NCI-H187 (cell line): Measurements from ENCODE around the gene LRP6.
A peak's percentile ranks its signal among the peaks of the same experiment; 100 is the strongest.
"Not testable (repeated sequence)": the region's sequence is repeated elsewhere in the genome, so short reads cannot be mapped to it uniquely, and the experiment has no call there.

Experiments used
- DNase-seq, 2 experiments: peaks; one replicate each; lab custom pipeline; 2025; lab: John Stamatoyannopoulos, UW

The LRP6 gene

DNA sequence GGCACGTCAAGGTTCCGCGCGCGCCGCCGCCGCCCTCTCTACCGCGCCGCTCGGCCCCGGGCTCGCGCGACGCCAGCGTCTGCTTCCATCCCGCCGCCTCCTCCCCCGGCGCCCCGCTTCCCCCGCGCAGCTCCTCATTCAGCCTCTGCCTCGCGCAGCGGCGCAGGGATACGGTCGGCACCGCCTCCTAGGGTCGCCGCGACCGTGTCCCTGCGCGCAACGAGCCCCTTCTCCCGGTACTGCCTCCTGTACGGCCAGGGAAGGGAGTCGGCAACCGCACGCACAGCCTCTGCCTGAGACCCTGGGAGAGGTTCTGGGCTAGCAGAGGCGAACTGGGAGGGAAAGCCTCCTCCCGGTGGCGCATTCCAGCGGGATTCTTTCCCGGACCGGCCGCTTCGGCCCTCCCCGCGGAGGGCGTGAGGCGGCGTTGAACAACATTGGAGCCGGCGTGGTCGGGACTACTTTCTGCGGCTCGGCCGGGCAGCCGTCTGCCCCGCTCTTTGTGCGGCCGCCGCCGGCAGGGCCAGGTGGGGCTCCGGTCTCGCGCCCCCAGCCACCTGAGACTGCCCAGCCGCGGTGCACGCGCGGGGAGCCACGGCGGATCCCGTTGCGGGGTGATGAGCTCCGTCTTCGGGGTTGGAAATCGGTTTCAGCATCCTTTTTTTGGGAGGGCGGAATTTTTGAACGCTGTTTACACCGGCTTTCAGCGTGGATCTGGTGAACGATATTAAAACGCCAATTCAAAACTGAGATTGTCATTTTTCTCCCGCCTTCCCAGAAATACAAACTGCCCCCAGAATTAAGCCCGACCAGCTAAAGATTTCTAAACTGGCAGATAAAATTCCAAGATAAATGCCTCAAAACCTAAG lies at the start of gene LRP6:
TSS of gene LRP6 (minus strand) at position 172 of the 869 bp plus-strand sequence. CDS start 309 bp downstream, outside the sequence.
- peak; percentile 89 to 98 for DNase-seq

GRCh38 chr12:12315838-12316237 lies 49.0 kb upstream of the LRP6 start:
- no peak for DNase-seq

DNA sequence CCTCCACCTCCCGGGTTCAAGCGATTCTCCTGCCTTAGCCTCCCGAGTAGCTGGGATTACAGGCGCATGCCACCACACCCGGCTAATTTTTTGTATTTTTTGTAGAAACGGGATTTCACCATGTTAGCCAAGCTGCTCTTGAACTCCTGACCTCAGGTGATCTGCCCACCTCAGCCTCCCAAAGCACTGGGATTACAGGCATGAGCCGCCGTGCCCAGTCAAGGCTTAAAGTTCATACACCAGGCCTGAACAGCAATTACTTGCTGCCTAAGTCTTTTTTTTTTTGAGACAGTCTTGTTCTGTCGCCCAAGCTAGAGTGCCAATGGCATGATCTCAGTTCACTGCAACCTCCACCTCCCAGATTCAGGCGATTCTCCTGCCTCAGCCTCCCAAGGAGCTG lies 43.9 kb upstream of the LRP6 start:
- DNase-seq = not testable (repeated sequence)

- DNase-seq = no peak
These were observed 38.9 kb upstream of the LRP6 start for GRCh38 chr12:12305568-12306300.

- DNase-seq = no peak
These were observed 36.1 kb upstream of the LRP6 start for GRCh38 chr12:12302976-12303375.

- no peak for DNase-seq
These were observed 34.3 kb upstream of the LRP6 start for GRCh38 chr12:12301122-12301521.

- DNase-seq = no peak
These were observed 30.5 kb upstream of the LRP6 start for GRCh38 chr12:12297201-12297830.

DNA sequence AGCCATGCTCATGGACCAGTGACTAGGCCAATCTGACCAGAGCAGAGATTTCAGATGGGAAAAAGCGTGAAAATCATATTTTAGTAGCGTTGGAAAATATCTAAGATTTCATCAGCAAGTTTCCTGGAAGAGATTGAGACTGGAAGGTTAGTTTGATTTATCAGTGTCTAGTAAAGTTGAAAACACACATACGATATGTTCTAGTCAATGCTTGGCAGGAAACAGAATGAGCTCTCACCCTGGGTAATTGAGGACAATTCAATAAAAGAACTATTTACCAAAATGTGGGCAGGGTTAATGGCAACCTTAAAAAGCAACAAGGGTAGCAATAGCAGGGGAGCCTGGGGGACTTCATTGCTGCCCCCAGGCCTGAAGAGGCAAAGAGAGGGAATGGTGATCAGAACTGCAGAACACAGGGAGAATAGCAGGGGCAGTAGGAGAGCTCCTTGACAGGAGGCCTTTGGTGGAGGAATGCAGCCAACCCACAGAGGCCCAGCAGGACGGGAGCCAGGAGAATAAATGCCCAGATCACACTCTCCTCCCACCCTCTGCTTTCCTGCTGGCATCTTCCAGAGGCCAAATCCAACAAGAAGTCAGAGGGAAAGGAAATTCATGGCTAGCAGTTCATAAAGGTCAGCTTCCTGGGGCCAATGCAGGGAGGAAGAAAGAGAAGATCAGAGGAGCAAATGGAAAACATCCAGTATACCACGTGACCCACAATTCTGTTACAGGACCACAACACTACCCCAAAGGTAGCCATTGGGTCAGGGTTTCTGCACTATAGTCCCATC lies 27.6 kb upstream of the LRP6 start:
- no peak for DNase-seq

- DNase-seq = no peak
These were observed 23.4 kb upstream of the LRP6 start for GRCh38 chr12:12290206-12290605.

- DNase-seq = no peak
These were observed 19.6 kb upstream of the LRP6 start for GRCh38 chr12:12286441-12286840.

- no peak for DNase-seq
These were observed 16.0 kb upstream of the LRP6 start for GRCh38 chr12:12282761-12283425.

DNA sequence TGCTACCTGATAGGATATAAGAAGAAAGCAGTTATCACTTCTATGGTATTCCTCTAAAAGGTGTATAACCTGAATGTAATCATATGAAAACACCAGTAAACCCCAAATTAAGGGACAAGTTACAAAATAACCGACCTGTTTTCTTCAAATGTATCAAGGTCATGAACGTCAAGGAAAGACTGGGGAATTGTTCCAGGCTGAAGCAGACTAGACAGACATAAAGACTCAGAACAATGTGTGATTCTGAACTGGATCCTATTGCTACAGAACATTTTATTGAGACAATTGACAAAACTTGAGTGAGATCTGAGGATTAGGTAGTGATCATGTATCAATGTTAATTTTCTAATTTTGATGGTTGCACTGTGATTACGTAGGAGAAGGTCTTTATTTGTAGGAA lies 15.4 kb upstream of the LRP6 start:
- no peak for DNase-seq

DNA sequence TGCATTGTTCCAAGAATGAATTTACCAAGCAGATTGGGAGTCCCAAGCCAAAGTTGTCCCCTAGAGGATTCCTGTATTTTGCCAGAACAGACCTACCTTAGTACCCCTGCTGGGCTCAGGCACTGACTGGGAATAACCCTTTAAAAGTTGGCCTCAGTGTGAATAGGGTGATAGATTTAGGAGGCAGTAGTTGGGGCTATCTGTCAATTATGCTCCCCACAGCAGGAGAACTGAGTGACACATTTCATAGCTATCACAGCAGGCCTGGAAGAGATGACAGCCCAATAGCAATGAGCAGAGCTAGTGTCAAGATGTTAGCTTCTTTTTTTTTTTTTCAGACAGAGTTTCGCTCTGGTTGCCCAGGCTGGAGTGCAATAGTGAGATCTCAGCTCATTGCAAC lies 14.3 kb upstream of the LRP6 start:
- no peak for DNase-seq

DNA sequence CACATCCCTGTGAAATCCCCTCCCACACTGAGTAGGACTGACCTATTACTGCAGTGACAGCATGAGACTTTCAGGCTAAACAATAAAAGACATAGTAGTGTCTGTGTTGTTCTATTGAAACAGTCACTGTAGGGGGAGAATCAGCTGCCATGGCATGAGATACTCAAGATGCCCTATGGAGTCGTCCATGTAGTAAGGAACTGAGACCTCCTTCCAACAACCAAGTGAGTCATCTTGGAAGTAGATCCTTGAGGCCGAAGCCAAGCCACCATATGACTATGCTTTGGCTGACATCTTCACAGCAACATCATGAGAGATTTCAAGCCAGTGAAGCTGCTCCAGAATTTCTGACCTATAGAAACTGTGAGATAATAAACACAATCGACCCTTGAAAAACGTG lies 12.1 kb upstream of the LRP6 start:
- DNase-seq = no peak

- no peak for DNase-seq
These were observed 9.0 kb upstream of the LRP6 start for GRCh38 chr12:12275874-12276273.

DNA sequence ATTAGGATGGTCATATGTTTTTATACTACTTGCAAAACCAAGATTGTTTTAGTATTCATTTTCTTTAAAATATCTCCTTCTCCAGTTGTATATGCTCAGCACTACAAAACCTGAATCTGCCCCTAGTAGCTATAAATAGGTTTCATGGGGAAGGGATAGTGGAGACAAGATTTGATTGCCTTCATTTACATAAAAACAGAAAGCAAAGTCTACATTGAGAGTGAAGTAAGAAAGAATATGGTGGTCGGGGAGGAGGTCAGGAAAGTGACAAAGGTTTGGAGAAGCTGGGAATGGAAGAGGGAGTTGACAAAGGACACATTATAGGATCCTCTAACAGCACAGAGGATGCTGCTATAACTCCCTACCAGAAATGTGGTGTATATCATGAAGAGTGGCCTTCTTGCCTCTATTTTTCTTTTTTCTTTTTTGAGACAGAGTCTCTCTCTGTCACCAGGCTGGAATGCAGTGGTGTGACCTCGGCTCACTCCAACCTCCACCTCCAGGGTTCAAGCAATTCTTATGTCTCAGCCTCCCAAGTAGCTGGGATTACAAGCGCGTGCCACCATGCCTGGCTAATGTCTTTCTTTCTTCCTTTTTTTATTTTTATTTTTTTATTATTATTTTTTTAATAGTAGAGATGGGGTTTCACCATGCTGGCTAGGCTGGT lies 6.6 kb upstream of the LRP6 start:
- no peak for DNase-seq

GRCh38 chr12:12272869-12273268 lies 6.0 kb upstream of the LRP6 start:
- DNase-seq = no peak

- DNase-seq = no peak
These were observed 3.4 kb upstream of the LRP6 start for GRCh38 chr12:12270226-12270625.

DNA sequence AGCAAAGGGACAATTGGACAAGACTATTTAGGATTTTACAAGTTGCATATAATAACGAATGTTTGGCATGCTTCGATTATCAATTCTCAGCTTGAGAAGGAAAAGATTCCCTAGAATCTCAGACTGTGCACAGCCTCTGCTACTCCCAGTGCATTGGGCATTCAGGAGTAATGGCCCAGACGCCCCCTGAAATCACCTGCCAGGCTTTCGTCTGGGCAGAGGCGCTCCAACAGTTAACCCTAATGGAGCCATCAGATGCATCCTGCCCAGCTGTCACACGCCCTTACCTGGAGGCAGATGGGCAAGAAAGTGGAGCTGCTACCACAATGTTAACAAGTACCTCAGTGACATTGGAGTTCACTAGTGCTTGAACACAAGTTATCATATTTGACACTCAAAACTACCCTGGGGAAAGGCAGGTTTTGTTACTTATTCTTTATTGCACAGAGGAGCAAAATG lies 927 bp upstream of the LRP6 start:
- peak; percentile 35 to 55 for DNase-seq

DNA sequence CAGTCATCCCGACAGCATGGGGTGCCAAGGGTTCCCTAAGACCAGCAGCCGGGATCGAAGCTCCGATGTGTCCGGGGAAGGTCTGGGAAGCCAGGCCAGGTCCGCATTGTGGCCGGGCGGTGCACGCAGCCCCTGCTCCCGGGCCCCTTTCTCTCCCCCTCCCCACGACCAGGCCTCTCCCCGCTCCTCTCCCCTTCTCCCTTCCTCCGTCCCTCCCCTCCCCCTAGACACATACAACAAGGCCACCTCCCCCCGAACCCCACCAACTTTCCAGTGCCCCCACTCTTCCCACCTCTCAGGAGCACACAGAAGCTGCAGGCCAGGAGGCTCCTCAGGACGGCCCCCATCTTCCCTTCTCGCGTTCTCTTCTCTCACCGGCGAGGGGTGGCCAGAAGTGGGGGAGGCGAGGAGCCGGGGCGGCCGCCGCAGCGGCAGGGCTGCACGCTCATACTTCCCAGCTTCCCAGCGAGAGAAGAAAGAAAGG lies 413 bp downstream of the LRP6 start:
- no peak for DNase-seq
